Activated T-helper 1 cell treated with anti-CD3 and anti-CD28 coated beads, Interleukin-2, amount 50 U/mL, for 16 hours (primary cell): ENCODE results near the gene UBE2G2.

Source experiments
- DNase-seq, 2 donors: peaks; one replicate each; pipeline ENCODE4 v3.0.0-alpha.2; 2020; ENCODE audit warnings: low read depth in 1 of 2, low spot score in 1 of 2

Gene UBE2G2

GRCh38 chr21:44816761-44817505 lies 15.3 kb upstream of the UBE2G2 start:
- no peak for DNase-seq

GRCh38 chr21:44815852-44816628 lies 14.4 kb upstream of the UBE2G2 start:
- no peak for DNase-seq

- DNase-seq = no peak
Measured at GRCh38 chr21:44815225-44815624, 13.6 kb upstream of the UBE2G2 start.

GRCh38 chr21:44814498-44815023 lies 12.9 kb upstream of the UBE2G2 start:
- no peak for DNase-seq

GRCh38 chr21:44813727-44814126 lies 12.1 kb upstream of the UBE2G2 start:
- no peak for DNase-seq

- DNase-seq = no peak
Measured at GRCh38 chr21:44813149-44813548, 11.5 kb upstream of the UBE2G2 start.

GRCh38 chr21:44812640-44813039 lies 11.0 kb upstream of the UBE2G2 start:
- DNase-seq = no peak

GRCh38 chr21:44810779-44811178 lies 9.2 kb upstream of the UBE2G2 start:
- no peak for DNase-seq

GRCh38 chr21:44805859-44806258 lies 4.2 kb upstream of the UBE2G2 start:
- no peak for DNase-seq

GRCh38 chr21:44805226-44805625 lies 3.6 kb upstream of the UBE2G2 start:
- no peak for DNase-seq

- no peak for DNase-seq
Measured at GRCh38 chr21:44804762-44805161, 3.1 kb upstream of the UBE2G2 start.

GRCh38 chr21:44803651-44804050 lies 2.0 kb upstream of the UBE2G2 start:
- DNase-seq = no peak

- DNase-seq = no peak
Measured at GRCh38 chr21:44802396-44803153, 955 bp upstream of the UBE2G2 start.

- DNase-seq = no peak
Measured at GRCh38 chr21:44800971-44801467, 601 bp downstream of the UBE2G2 start.

GRCh38 chr21:44800103-44800502 lies 1.5 kb downstream of the UBE2G2 start:
- no peak for DNase-seq

- DNase-seq = no peak
Measured at GRCh38 chr21:44799646-44800045, 2.0 kb downstream of the UBE2G2 start.

GRCh38 chr21:44797775-44798174 lies 3.8 kb downstream of the UBE2G2 start:
- DNase-seq = no peak

GRCh38 chr21:44795342-44795741 lies 6.3 kb downstream of the UBE2G2 start:
- no peak for DNase-seq

GRCh38 chr21:44793592-44794374 lies 7.8 kb downstream of the UBE2G2 start:
- DNase-seq = no peak

GRCh38 chr21:44792702-44793591 lies 8.7 kb downstream of the UBE2G2 start:
- DNase-seq = peak in 1 of 2 donors; percentile 25
